Lower leg skin (tissue), 4 donors: ENCODE data around the gene NUP93. TPM values are rescaled to one million over a fixed set of nuclear protein-coding genes. Genes with fewer than 3 reads are reported as not detected.

Experiments used
- DNase-seq, 2 donors: peaks; one replicate each; pipeline ENCODE4 v3.0.0-alpha.2; 2019; ENCODE audit warnings: low spot score in 2 of 2
- H3K4me3 ChIP-seq: fragments of 200-600 bp; sonication (generic); 2 replicates; pipeline ENCODE4 v1.5.1; 2017; ENCODE audit warnings: mild to moderate bottlenecking, low read depth; ENCODE audit not compliant: poor library complexity, severe bottlenecking
- POLR2A ChIP-seq, 2 donors: fragments of 450-650 bp; IDR thresholded peaks; one replicate each; pipeline ENCODE4 v1.6.1; 2016 to 2017; ENCODE audit warnings: antibody characterized with exemption in 2 of 2, mild to moderate bottlenecking in 1 of 2, moderate library complexity in 1 of 2
- WGBS, 2 donors: methylation state at CpG; one replicate each; pipeline ENCODE4 v1.1.5; 2018; 5-methylcytosine and 5-hydroxymethylcytosine counted together
- intact Hi-C: fragments of 100-400 bp; cut with DNase I; formaldehyde crosslinking; loops from one replicate; pipeline ENCODE4 v1.15.0; 2023; ENCODE audit warnings: low total_unique reads
- total RNA-seq, 4 donors: library from RNA; depleted of rRNA; stranded (reverse); fragments of >200 nt; gene quantifications; one replicate each; pipeline ENCODE4 v1.1.0, GENCODE V29; 2016
- TF ChIP-seq, protein P1 (sequence below), 3 donors: fragments of 450-650 bp; IDR thresholded peaks; one replicate each; pipeline ENCODE4 v1.5.1; 2016; ENCODE audit warnings: antibody characterized with exemption in 3 of 3, mild to moderate bottlenecking in 3 of 3, moderate library complexity in 2 of 3

The NUP93 gene
- total RNA-seq, 4 donors from 2014 or later, result 21.0 to 40.6 (median 31.2) TPM

DNA sequence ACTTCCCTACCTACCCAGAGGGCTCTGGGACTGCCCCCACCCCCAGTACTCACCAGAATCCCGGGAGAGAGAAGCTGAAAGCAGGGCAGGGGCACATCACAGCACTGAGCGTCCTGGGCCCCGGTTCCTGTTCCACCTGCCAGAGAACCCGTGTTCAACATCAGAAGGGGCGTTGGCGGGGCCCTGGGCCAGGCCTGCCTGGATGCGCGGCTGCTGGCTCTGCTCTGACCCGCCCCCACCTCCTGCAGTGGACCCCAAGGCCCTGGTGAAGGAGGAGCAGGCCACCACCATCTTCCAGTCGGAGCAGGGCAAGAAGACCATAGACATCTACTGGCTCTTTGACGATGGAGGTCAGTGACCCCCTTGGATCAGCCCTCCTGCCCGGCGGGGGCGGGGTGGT lies 162.8 kb downstream of the NUP93 start:
- TF ChIP-seq, protein P1, sequence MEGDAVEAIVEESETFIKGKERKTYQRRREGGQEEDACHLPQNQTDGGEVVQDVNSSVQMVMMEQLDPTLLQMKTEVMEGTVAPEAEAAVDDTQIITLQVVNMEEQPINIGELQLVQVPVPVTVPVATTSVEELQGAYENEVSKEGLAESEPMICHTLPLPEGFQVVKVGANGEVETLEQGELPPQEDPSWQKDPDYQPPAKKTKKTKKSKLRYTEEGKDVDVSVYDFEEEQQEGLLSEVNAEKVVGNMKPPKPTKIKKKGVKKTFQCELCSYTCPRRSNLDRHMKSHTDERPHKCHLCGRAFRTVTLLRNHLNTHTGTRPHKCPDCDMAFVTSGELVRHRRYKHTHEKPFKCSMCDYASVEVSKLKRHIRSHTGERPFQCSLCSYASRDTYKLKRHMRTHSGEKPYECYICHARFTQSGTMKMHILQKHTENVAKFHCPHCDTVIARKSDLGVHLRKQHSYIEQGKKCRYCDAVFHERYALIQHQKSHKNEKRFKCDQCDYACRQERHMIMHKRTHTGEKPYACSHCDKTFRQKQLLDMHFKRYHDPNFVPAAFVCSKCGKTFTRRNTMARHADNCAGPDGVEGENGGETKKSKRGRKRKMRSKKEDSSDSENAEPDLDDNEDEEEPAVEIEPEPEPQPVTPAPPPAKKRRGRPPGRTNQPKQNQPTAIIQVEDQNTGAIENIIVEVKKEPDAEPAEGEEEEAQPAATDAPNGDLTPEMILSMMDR (IDR thresholded peaks at IDR 0.05), result no peak
- TF ChIP-seq POLR2A (IDR thresholded peaks at IDR 0.05), result no peak
- DNase-seq, result no peak
- intact Hi-C loops, result no loop called here
- 79 to 81% methylated on average over 8 to 13 of the region's 14 CpGs for WGBS, 2 donors
- H3K4me3 ChIP-seq, result no peak overlapping the region

DNA sequence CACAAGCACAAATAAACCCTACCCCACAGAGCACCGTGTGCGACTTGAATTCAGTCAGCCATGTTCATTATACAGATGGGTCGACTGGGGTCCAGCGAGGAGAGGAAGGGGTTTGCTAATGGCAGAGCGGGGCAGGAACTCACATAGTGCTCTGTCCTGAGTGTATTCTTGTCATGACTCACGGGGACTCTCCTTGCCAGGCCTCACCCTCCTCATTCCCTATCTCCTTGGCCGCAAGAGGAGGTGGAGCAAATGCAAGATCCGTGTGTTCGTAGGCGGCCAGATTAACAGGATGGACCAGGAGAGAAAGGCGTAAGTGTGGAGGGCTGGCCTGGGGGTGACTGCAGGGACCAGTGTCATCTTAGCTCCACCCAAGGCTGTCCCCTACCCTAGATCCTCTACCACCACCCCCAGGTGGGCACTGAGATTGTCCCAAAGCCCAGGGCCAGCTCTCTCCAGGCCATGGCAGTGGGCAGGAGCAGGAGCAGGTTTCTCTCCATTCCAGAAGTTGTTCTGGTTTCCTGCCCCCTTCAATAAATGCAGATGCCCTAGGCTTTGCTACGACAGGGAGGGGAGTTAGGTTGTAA lies 164.5 kb downstream of the NUP93 start:
- intact Hi-C loops, result no loop called here
- WGBS, 2 donors, result 75 to 89% methylated on average over 12 of the region's 12 CpGs
- TF ChIP-seq, protein P1 (IDR thresholded peaks at IDR 0.05), result no peak
- no peak for TF ChIP-seq POLR2A (IDR thresholded peaks at IDR 0.05)
- H3K4me3 ChIP-seq, result no peak overlapping the region
- DNase-seq, result no peak

DNA sequence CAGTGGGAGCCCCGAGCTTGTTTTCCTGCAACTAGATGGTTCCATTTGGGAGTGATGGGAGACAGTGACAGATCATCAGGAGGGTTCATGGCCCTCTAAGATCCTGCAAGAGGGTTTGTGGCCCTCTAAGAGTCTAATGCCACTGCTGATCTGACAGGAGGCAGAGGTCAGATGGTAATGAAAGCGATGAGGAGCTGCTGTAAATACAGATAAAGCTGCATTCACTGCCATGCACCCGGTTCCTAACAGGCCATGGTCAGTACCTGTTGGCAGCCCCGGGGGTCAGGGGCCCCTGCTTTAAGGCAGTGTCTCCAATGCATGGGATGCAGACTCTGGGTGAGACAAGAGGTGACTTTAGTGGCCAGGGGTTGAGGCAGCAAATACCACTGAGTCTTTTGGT lies 165.9 kb downstream of the NUP93 start:
- intact Hi-C loops, result no loop called here
- 70 to 84% methylated on average over 4 of the region's 4 CpGs for WGBS, 2 donors

DNA sequence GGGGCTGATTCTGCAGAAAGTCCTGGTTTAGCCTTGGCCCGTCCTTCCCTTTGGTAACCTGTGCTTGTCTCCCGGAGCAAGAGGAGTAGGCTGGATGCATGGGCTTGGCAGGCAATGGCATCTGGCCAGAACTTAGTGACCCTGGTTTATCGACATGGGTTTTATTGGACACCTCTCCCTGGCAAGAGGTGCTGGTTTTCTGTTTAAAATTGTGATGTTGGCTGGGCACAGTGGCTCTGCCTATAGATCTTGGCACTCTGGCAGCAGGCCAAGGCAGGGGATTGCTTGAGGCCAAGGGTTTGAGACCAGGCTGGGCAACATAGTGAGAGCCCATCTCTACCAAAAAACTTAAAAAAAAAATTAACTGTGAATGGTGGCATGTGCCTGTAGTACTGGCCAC lies 166.3 kb downstream of the NUP93 start:
- intact Hi-C loops, result no loop called here
- no peak overlapping the region for H3K4me3 ChIP-seq
- no peak for DNase-seq
- WGBS, 2 donors, result 47 to 75% methylated on average over 3 of the region's 3 CpGs
- no peak for TF ChIP-seq POLR2A (IDR thresholded peaks at IDR 0.05)
- TF ChIP-seq, protein P1 (IDR thresholded peaks at IDR 0.05), result no peak

More for the DNA sequence above, 165.9 kb downstream of the NUP93 start:
- TF ChIP-seq, protein P1 (IDR thresholded peaks at IDR 0.05), result no peak
- no peak for TF ChIP-seq POLR2A (IDR thresholded peaks at IDR 0.05)
- no peak for DNase-seq
- no peak overlapping the region for H3K4me3 ChIP-seq

DNA sequence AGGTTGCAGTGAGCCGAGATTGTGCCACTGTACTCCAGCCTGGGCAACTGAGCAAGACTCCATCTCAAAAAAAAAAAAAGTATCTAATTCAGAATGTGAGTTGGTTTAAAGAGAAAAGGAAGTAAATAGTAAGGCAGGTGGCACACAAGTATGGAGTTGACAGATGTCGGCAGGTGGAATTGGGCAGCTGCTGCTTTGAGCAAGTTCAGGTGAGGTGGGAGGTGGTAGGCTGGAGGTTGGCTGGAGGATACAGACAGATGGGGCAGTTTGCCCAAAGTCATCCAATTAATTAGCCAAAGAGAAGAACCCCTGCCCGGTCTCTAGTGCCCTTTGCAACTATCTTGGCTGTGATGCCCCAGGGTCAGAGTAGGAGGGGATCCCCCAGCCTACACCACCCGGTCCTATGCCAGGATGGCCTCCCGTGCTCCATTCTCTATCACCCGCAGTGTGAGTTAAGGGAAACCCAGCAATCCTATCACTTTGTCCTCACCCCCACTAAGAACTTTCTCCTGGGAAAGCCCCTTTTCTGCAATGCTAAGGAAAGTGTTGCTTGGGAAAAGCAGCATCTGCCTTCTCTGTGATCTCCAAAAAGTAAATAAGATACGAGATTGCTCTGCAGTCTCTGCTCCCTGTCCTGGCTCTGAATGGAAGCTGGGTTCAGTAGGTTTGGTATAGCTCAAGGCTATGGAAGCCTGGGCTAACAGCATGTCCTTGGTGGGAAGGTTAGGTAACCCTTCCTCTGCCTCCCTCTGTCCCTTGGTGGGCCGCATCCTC lies 167.3 kb downstream of the NUP93 start:
- intact Hi-C loops, result no loop called here
- no peak for DNase-seq
- TF ChIP-seq, protein P1 (IDR thresholded peaks at IDR 0.05), result no peak
- no peak for TF ChIP-seq POLR2A (IDR thresholded peaks at IDR 0.05)
- 75 to 76% methylated on average over 8 of the region's 8 CpGs for WGBS, 2 donors
- H3K4me3 ChIP-seq, result no peak overlapping the region
